HTERT RPE-1 (cell line): Measurements from ENCODE around the gene VWA3A.
"Not testable (repeated sequence)": the region's sequence is repeated elsewhere in the genome, so short reads cannot be mapped to it uniquely, and the experiment has no call there.

ENCODE experiments used
- in situ Hi-C: fragments of 300-500 bp; cut with MboI; formaldehyde crosslinking; loops from 4 replicates; pipeline ENCODE4 v1.14.3; 2020; ENCODE audit warnings: low sequenced_read_pairs

The VWA3A gene, protein sequence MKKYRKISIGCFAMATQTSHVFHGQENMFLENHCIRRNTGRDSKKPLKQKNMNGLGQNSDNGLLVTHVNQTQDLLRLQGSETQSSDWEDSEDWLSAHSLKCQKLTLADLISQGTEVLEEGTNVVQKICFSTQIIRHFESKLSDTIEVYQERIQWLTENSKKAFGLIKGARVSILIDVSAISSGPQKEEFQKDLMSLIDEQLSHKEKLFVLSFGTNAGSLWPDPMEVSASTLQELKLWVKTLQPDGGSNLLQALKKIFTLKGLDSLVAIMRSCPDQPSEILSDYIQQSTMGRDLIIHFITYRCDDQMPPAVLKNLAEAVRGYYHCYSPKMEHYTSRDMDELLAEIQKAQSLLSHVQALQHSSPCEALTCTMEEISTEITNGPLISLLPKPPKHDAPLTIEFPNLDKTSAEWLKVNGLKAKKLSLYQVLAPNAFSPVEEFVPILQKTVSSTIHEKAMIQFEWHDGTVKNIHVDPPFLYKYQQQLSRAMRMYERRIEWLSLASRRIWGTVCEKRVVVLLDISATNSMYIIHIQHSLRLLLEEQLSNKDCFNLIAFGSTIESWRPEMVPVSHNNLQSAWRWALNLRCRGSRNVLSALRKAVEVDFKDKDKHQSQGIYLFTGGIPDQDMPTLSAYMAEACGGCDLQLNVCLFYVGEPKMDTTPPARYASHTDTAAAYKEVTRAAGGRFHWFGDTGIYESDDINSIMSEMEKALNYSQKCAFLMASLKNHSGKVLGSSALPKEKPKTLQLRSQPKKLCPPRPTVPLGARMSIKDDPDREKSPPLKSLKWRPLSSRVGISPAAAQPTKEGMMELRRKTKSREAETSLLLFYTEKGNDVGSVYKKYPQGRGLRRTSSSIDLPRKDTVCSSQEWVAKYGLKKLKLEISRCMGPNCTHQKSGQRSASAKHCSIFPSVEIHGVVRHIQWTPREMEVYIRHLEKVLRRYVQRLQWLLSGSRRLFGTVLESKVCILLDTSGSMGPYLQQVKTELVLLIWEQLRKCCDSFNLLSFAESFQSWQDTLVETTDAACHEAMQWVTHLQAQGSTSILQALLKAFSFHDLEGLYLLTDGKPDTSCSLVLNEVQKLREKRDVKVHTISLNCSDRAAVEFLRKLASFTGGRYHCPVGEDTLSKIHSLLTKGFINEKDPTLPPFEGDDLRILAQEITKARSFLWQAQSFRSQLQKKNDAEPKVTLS

DNA sequence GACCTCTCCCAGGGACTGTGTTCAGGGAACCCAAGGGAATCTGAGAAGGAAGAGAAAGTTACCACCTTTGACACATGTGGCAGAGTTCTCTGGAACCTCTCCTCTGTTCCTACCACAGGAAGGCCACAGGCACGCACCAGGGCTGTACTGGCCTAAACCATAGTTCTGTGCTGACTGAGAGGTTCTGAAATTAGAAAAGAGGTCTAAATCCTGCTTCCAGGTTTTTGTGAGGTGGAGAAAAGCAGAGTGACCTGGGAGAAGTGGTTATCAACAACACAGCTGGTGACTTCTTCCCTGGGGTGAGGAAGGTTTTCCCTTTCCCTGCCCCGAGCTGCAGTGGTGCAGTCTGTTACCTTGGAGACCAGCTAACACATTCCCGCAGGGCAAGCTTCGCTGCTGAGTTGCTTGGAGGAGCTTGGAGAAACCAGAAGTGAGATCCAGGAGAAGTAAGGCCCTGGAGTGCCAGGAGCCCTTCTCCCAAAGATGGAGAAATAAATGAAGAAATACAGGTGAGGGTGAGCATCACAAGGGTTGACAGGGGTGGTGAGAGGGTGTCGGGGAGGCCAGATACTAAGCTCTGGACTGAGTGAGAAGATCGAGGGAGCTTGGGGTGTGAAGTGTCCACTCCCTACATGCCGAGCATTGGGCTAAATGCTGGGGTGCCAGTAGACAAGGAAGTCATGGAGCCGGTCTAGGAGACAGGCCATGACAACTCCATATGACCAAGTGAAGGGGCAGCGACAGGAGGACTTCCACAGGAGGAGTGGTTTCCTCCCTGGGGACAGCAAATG lies at the start of gene VWA3A:
VWA3A (plus strand) TSS at position 399 of the 791 bp plus-strand sequence; CDS start at position 496, 97 bp downstream.
- in situ Hi-C loops, result no loop called here

DNA sequence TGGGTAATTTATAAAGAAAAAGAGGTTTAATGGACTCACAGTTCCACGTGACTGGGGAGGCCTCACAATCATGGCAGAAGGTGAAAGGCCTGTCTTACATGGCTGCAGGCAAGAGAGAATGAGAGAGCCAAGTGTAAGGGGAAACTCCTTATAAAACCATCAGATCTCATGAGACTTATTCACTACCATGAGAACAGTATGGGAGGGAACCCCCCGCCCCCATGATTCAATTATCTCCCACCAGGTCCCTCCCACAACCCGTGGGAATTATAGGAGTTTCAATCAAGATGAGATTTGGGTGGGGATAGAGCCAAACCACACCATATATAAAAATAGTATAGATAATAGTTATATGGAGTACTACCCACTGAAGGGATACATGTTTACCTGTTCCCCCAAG lies 48.5 kb upstream of the VWA3A start:
- in situ Hi-C loops, result not testable (repeated sequence)

DNA sequence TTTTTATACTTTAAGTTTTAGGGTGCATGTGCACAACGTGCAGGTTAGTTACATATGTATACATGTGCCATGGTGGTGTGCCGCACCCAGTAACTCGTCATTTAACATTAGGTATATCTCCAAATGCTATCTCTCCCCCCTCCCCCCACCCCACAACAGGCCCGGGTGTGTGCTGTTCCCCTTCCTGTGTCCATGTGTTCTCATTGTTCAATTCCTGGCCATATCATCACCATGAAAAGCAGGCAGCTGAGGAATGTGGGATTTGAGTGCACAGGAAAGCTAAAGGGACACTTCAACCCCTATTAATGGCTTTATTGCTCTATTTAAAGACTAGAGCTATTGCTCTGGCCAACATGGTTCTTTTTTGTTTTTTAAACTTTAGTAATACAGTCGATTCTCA lies 46.5 kb upstream of the VWA3A start:
- in situ Hi-C loops, result not testable (repeated sequence)

DNA sequence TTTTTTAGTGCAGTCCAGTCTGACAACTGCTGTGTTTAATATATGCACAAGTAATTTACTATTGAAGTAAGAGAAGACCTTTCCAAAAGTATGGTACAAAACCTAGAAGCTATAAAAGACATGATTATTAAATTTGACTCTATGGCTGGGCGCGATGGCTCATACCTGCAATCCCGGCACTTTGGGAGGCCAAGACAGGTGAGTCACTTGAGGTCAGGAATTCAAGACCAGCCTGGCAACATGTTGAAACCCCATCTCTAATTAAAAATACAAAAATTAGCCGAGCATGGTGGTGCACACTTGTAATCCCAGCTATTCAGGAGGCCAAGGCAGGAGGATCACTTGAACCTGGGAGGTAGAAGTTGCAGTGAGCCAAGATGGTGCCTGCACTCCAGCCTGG lies 41.4 kb upstream of the VWA3A start:
- in situ Hi-C loops, result no loop called here

DNA sequence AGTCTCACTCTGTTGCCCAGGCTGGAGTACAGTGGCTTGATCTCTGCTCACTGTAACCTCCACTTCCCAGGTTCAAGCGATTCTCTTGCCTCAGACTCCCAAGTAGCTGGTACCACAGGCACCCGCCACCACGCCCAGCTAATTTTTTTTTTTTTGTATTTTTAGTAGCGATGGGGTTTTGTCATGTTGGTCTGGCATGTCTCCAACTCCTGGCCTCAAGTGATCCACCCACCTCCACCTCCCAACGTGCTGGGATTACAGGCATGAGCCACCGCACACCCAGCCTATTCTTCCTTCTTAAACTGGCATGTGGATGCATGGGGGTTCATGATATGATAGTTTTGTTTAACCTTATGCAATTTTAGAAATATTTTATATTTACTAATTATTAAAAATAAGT lies 39.4 kb upstream of the VWA3A start:
- in situ Hi-C loops, result no loop called here

DNA sequence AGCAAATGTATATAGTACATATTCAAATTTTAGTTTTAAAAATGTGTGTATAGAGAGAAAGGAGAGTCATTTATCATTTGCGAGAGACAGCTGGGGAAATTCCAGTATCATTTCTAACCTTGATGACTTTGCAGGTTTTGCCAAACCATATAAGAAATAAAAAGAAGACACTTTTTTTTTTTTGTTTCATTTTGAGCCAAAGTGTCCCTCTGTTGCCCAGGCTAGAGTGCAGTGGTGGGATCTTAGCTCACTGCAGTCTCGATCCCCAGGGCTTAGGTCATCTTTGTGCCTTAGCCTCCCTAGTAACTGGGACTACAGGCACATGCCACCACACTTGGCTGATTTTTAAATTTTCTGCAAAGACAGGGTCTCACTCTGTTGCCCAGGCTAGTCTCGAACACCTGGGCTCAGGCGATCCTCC lies 38.4 kb upstream of the VWA3A start:
- in situ Hi-C loops, result no loop called here

DNA sequence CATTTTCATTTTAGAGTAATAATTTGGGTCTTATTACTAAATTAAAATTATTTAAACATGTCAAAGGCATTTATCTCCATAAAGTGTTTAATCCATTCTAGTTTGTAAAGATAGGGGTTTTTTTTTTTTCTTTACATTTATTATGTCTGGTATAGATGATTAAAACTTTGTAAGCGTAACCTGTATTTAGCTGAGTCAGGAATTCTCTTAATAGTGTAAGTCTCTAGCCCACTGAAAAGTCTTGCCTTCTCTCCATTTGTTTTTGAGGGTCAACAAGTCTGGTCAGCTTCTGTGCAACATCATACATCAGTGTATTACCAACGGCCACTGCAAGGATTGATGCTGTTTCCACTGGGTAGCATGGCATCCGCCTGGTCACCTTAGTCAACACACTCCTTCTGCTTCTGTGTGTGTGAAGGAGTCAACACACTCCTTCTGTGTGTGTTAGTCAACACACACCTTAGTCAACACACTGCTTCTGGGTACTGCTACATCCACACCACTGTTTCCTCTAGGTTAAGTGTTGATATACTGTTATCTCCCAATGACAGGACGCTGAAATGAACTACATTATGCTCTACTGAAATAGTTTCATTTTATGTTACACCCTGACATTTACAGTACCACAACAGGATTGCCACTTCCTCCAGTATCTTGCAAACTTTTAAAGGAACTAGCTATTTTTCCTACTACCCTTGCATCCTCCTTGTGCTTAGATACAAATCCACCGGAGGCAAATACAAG lies 37.3 kb upstream of the VWA3A start:
- in situ Hi-C loops, result no loop called here

DNA sequence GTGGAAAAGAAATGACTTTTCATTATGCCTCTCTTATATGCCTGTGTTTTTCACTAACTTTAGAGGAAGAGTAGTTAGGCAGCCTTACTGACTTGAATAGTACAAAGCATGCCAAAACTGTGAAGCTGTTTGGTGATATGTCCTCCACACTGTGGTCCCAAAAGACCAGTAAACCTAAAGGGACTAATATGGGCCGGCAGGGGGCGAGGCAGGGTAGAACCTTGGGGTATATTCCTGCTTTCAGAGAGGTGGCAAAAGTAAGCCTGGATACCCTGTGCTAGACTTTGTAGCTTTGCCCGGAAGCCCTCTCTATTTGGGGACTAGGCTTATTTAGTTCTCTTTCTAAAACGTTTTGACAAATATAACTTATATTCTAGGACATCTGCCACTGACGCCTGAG lies 36.5 kb upstream of the VWA3A start:
- in situ Hi-C loops, result no loop called here

DNA sequence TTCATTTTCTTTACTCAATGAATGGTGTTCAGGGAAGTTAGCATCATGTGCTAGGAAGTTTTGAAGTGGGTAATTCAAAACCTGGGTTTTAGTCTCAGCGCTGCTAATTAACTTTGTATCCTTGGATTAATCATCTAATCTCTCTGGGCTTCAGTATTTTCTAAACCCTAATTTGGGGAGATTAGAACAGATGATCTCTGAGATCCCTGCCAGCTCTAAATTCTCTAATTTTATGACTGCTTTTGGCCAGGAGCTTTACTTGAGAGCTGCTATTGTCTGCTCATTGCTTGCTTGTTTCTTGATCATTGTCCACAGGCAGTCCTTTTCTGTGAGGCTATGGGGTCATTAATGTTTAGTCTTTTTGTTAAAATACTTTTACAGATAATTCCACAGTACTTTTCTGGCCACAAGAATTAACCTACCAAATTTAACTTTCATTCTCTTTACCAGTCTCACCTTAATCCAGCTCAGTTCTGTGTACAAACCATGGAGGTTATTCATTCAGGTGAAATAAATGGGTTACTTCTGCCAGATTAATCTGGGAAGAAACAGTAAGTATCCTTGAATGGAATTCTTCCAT lies 28.4 kb upstream of the VWA3A start:
- in situ Hi-C loops, result no loop called here

DNA sequence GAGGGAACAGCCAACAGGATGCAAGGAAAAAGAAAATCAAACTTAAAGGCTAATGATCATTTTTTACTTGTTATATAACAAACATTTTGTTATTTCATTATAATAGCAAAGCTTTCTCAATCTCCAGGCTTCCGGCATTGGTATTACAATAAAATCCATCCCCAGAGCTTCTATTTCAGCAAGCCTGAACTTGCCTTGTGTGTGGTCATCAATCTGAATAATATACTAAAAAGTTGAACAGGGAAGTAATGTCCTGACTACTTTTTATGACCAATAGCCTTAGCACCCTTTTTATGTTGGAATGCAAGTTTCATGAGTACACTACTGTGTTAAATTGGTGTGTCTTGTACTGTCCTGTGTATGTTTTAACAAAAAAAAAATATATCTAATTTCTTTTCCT lies 27.1 kb upstream of the VWA3A start:
- in situ Hi-C loops, result no loop called here

DNA sequence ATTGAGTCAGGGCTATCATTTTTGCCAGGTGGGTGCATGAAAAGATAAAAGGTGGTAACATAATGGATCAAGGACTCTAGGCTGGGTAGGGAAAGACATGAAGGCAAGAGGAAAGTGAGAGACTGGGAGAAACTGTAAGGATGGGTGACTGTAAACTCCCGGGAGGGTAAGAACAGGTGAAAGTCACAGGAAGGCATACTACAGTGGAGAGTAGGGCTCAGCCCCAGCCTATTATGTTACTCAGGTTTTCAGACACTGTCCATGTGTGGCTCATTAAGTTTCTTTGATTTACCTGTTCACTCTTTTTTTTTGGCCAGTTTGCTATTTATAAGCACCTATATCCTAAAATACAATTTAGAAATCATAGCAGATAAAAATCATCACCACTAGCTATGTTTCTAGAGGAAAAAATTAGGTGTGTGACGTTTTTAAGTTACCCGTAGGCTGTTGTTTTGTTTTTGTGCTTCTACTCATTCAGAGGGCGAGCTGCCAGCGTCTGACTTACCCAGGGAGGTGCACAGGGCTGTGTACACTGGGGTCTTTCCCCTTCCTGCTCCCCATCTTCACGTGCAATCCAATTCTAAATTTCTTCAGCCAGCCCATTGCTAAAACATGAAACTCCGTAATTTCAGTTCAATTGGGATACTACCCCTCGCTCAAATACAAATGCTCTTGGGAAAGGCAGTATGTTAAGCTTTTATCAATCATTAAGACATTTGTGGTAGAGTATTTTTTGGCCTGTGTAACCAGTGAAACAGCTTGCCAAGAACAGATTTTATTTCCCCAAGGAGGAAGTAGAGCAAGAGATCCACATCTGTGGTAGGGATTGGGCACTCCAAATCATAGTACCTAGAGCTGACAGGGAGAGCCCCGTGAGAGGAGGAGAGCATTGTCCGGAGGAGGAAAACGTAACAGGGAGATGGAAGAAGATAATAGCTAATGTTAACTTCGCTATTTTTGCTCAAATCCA lies 21.7 kb upstream of the VWA3A start:
- in situ Hi-C loops, result no loop called here

DNA sequence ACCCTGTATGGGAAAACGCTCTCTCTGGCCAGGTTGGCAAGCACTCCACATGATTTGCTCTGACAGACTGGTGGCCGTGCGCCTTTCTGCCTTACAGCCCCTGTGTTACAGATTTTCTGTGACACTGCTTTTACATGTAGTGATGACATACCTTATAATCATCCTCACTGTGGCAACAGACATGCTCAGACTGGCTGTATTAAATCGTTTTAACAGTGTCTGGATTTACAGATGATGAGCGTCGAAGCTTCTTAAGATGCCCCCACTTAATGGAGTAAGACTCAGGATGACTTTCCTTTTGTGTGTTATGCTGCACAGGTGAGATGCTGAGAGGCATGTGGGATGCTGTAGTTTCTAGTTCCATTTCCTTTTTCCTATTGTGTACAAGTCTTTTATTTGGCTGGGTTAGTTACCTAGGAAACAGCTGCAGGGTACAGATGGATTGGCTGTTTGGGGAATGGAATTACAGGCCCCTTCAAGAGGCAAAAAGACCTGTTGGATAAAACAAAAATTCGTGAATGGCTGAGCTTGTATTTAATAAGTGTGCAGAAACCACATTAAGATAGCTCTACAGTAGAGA lies 20.9 kb upstream of the VWA3A start:
- in situ Hi-C loops, result no loop called here

DNA sequence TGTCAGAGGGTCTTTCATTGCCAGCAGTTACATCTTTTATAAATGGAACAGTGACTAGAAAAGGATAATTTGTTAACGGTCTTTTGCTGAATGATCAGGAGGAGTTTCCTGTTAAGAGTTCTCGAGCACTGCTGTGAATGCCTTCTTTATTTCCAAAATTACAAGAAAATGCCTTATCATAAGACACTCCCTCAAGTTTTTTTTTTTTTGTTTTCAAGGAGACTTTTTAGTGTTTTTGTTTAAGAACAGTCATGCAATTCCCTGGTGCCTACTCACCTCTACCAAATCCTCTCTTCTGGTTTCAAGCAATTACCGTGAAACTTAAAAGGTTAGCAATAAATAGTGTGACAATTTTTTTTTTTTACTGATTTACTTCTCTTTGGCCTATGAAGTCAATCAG lies 19.0 kb upstream of the VWA3A start:
- in situ Hi-C loops, result no loop called here

DNA sequence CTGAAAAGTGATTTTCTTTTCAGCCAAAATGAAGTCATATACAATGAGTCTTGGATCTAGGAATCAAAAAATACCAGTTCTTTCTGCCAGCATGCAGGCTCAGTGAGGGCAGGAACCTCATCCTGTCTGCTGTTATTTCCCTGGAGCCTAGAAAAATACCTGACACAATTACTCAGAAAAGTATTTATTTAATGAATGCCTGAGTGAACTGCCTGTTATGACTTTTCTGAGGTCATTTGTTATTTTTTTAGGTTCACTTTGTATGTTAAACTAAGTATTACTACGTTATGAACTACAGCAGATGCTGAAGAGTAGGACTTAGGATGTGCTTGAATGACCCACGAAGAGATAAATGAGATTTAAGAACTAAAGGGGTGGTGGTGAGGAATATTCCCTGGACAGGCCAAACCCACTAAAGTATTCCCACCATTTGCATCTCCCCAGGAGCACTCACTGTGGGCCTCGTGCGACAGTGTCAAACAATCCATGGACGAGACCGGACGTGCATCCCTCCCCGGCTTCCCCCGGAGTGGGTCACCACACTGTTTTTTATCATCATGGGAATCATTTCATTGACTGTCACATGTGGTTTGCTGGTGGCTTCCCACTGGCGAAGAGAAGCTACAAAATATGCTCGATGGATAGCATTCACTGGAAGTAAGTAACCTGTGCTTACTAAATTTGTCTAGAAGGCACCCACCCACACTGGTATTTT lies 17.1 kb upstream of the VWA3A start:
- in situ Hi-C loops, result no loop called here

DNA sequence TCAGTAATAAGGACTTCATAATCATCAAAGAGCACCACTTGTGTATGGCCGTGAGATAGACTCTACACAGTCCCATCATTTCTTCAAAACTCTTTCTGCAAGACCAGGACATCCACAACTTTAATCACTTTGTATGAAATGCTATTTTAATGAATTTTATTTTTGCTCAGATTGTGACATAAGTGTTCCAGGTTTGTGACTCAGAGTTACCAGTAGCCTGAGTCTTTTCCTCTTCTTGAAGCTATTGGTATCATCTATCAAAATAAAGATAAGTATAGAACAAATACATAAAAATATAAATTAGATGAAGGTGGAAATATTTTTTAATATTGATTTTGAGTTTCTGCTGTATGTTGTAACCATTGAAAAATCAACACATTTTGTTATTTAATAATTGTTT lies 16.6 kb upstream of the VWA3A start:
- in situ Hi-C loops, result no loop called here

DNA sequence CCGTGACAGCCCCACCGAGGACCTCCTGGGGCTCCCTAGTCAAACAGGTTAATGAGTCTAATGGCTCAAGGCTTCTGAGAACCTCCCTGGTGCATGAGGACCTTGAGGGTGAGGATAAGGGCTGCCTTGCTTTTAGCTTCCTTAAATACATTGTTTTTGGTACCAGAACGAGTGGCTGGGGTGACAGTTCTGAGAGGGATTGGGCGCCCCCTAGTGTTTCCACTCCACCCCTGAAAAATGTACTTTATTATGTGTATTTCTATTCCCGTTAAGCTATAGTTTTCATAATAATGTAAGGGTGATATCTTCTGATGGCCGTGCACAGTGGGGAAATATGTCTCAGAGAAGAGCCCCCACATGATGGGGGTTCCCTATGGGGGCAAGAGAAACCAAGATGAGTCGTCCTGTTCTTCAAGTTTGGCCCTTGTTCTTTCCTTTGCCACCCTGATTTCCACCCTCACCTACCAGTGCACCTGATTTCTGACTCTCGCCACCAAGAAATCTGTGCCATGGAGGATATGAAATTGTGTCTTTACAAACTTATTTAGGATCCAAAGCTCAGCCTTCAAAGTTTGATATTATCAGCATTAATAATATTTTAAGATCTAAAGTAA lies 14.5 kb upstream of the VWA3A start:
- in situ Hi-C loops, result no loop called here

DNA sequence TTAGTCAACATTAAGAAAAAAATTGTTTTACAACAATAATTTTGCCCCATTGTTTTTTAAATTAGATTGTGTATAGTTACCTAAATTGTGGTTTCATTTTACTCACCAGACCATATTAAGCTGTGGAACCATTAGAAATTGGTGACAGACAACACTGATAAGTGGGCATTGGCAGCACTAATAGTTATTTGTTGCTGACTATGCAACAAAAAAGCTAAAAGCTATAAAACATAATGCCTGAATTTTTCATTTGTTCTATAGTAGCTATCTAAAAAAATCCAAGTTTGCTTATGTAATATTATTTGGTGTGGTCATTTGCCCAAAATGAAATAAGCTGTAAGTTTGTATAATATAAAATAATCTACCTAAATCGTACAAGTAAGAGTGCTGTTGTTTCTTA lies 13.7 kb upstream of the VWA3A start:
- in situ Hi-C loops, result no loop called here
